HCT116 (cell line): ENCODE data around the gene BCAR3.

ENCODE experiments used
- EZH2phosphoT487 ChIP-seq: fragments of 200-600 bp; IDR thresholded peaks from 2 replicates; pipeline ENCODE4 v1.6.1; 2018; ENCODE audit warnings: antibody characterized with exemption, borderline replicate concordance
- JUND ChIP-seq: IDR thresholded peaks from 2 replicates; pipeline ENCODE4 v1.6.1; 2012
- POLR2A ChIP-seq: IDR thresholded peaks from 2 replicates; pipeline ENCODE4 v1.7.0; 2011; ENCODE audit warnings: borderline replicate concordance; ENCODE audit not compliant: insufficient read depth, insufficient read length; ENCODE audit errors: extremely low read depth
- POLR2AphosphoS5 ChIP-seq: IDR thresholded peaks from 2 replicates; pipeline ENCODE4 v1.6.1; 2011; ENCODE audit warnings: mild to moderate bottlenecking, low read depth, low read length, moderate library complexity
- SP1 ChIP-seq: IDR thresholded peaks from 2 replicates; pipeline ENCODE4 v1.6.1; 2012; ENCODE audit warnings: low read depth
- SRF ChIP-seq: IDR thresholded peaks from 2 replicates; pipeline ENCODE4 v1.6.1; 2012; ENCODE audit warnings: low read depth
- TF ChIP-seq, protein P1 (sequence below), 3 experiments: fragments of 200-600 bp in 1 of 3; sonication (generic) in 1 of 3; IDR thresholded peaks in 2 of 3; conservative IDR thresholded peaks in 1 of 3; 2 replicates each; pipeline ENCODE4 v1.5.1; 2012 to 2017; ENCODE audit warnings: low read depth in 2 of 3, low read length in 2 of 3, antibody characterized with exemption in 1 of 3, borderline replicate concordance in 1 of 3, control low read depth in 1 of 3, mild to moderate bottlenecking in 1 of 3, mixed read lengths in 1 of 3, mixed run types in 1 of 3, moderate library complexity in 1 of 3; ENCODE audit not compliant: insufficient read depth in 1 of 3
- TF ChIP-seq, protein P2 (sequence below): IDR thresholded peaks from 2 replicates; pipeline ENCODE4 v1.6.1; 2012; ENCODE audit warnings: low read depth

GRCh38 chr1:93678946-93679480 lies 2.6 kb downstream of the BCAR3 start:
- TF ChIP-seq EZH2phosphoT487 (no peak), SP1 (no peak), POLR2A (no peak), POLR2AphosphoS5 (no peak), SRF (no peak), JUND (no peak)
- TF ChIP-seq, protein P1, sequence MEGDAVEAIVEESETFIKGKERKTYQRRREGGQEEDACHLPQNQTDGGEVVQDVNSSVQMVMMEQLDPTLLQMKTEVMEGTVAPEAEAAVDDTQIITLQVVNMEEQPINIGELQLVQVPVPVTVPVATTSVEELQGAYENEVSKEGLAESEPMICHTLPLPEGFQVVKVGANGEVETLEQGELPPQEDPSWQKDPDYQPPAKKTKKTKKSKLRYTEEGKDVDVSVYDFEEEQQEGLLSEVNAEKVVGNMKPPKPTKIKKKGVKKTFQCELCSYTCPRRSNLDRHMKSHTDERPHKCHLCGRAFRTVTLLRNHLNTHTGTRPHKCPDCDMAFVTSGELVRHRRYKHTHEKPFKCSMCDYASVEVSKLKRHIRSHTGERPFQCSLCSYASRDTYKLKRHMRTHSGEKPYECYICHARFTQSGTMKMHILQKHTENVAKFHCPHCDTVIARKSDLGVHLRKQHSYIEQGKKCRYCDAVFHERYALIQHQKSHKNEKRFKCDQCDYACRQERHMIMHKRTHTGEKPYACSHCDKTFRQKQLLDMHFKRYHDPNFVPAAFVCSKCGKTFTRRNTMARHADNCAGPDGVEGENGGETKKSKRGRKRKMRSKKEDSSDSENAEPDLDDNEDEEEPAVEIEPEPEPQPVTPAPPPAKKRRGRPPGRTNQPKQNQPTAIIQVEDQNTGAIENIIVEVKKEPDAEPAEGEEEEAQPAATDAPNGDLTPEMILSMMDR (IDR thresholded peaks at IDR 0.05 in 2 of 3, conservative IDR thresholded peaks at IDR 0.05 in 1 of 3; ENCODE audit: borderline replicate concordance in 1 of 3, insufficient read depth in 1 of 3, low read depth in 2 of 3, low read length in 2 of 3) = no peak
- TF ChIP-seq, protein P2, sequence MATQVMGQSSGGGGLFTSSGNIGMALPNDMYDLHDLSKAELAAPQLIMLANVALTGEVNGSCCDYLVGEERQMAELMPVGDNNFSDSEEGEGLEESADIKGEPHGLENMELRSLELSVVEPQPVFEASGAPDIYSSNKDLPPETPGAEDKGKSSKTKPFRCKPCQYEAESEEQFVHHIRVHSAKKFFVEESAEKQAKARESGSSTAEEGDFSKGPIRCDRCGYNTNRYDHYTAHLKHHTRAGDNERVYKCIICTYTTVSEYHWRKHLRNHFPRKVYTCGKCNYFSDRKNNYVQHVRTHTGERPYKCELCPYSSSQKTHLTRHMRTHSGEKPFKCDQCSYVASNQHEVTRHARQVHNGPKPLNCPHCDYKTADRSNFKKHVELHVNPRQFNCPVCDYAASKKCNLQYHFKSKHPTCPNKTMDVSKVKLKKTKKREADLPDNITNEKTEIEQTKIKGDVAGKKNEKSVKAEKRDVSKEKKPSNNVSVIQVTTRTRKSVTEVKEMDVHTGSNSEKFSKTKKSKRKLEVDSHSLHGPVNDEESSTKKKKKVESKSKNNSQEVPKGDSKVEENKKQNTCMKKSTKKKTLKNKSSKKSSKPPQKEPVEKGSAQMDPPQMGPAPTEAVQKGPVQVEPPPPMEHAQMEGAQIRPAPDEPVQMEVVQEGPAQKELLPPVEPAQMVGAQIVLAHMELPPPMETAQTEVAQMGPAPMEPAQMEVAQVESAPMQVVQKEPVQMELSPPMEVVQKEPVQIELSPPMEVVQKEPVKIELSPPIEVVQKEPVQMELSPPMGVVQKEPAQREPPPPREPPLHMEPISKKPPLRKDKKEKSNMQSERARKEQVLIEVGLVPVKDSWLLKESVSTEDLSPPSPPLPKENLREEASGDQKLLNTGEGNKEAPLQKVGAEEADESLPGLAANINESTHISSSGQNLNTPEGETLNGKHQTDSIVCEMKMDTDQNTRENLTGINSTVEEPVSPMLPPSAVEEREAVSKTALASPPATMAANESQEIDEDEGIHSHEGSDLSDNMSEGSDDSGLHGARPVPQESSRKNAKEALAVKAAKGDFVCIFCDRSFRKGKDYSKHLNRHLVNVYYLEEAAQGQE = no peak
